Heart left ventricle (tissue), 16 donors: ENCODE measurements around the gene GPRC5B. TPM values are rescaled to one million over a fixed set of nuclear protein-coding genes. Genes with fewer than 3 reads are reported as not detected.

Experiments
- ATAC-seq, 4 donors: fragments of 200-7000 bp; cut with Tn5 transposase; one replicate each; pipeline ENCODE4 v1.9.1; 2020 to 2022; ENCODE audit warnings: moderate library complexity in 4 of 4, mild to moderate bottlenecking in 3 of 4, moderate number of reproducible peaks in 1 of 4
- DNase-seq, 5 donors: peaks; one replicate each; pipeline ENCODE4 v3.0.0-alpha.2; 2020
- H3K27ac ChIP-seq, 12 donors: fragments of 200-600 bp; sonication (generic) in 4 of 12; one replicate each; pipeline versions ENCODE4 v1.5.0 to v1.8.0; 2016 to 2022; ENCODE audit warnings: mild to moderate bottlenecking in 2 of 12
- H3K27me3 ChIP-seq, 9 donors: fragments of 200-600 bp; sonication (generic) in 2 of 9; one replicate each; pipeline versions ENCODE4 v1.5.1 to v1.8.0; 2016 to 2022; ENCODE audit warnings: mild to moderate bottlenecking in 3 of 9
- H3K36me3 ChIP-seq, 9 donors: fragments of 200-600 bp; sonication (generic) in 2 of 9; one replicate each; pipeline versions ENCODE4 v1.5.0 to v1.8.0; 2018 to 2022; ENCODE audit warnings: mild to moderate bottlenecking in 2 of 9
- H3K4me1 ChIP-seq, 12 donors: fragments of 200-600 bp; sonication (generic) in 4 of 12; one replicate each; pipeline versions ENCODE4 v1.5.0 to v1.8.0; 2016 to 2022; ENCODE audit warnings: mild to moderate bottlenecking in 3 of 12
- H3K4me3 ChIP-seq, 12 donors: fragments of 200-600 bp; sonication (generic) in 4 of 12; one replicate each; pipeline versions ENCODE4 v1.5.0 to v1.8.0; 2017 to 2022; ENCODE audit warnings: mild to moderate bottlenecking in 9 of 12, moderate library complexity in 4 of 12
- H3K9me3 ChIP-seq, 12 donors: fragments of 200-600 bp; sonication (generic) in 4 of 12; one replicate each; pipeline versions ENCODE4 v1.5.0 to v1.8.0; 2016 to 2022; ENCODE audit warnings: mild to moderate bottlenecking in 1 of 12
- CTCF ChIP-seq, 12 donors: fragments of 200-600 bp; sonication (generic) in 4 of 12; IDR thresholded peaks; one replicate each; pipeline versions ENCODE4 v1.5.0 to v1.8.0; 2018 to 2022; ENCODE audit warnings: antibody characterized with exemption in 12 of 12, mild to moderate bottlenecking in 5 of 12
- POLR2A ChIP-seq, 2 donors: fragments of 450-650 bp; IDR thresholded peaks; one replicate each; pipeline ENCODE4 v1.6.1; 2017; ENCODE audit warnings: antibody characterized with exemption in 2 of 2, mild to moderate bottlenecking in 2 of 2, moderate library complexity in 2 of 2
- WGBS, 4 donors: extraction: QIAGEN DNeasy Blood & Tissue Kit in 2 of 4; methylation state at CpG; one replicate each; pipeline versions ENCODE4 v1.1.5 to v1.1.7; 2013 to 2018; 5-methylcytosine and 5-hydroxymethylcytosine counted together
- intact Hi-C, 10 donors: fragments of 100-400 bp; cut with DNase I; formaldehyde crosslinking; loops; one replicate each; pipeline versions ENCODE4 v1.11.1 to v1.14.2; 2022
- polyA plus RNA-seq, 2 donors: library from polyadenylated mRNA; stranded (reverse); fragments of 200-250 nt; gene quantifications; one replicate each; pipeline ENCODE4 v1.2.3, GENCODE V29; 2013
- total RNA-seq, 9 donors: library from RNA; depleted of rRNA in 2 of 9; stranded (reverse); fragments of >200 nt in 2 of 9; fragmentation: NEBNext Ultra II Directional in 3 of 9; extraction: Animal tissue kit (Norgen Biotek cat#: 25700) in 3 of 9; gene quantifications; one replicate each; pipeline versions ENCODE4 v1.1.0 to v1.2.4, GENCODE V29; 2016 to 2023
- donor health status: ischemic (EF 13 %, LVEDD 7.1; RV severe dilation, severe dysfunction).
- donor health status: healthy with polysubstance abuse.
- donor health status: DM: no; HTN: yes; CAD: no.
- donor health status: DM: no; HTN: no; CAD: no.
- donor health status: ischemic (EF 25% LVEDD 6.9; RV normal size, moderate dysfunction).
- donor health status: ischemic (EF 25% LVEDD 5.7; RV mildly dilated, moderate dysfunction).
- donor health status: healthy.
- donor health status: DM: yes; HTN: yes; CAD: no.
- donor health status: ischemic (EF 35%, LVEDD 5.7; RV mildly dilated, moderate dysfunction).
- donor health status: nonischemic (EF 11% LVEDD 7.7; RV severe dilation, severe dysfunction).
- donor health status: DM: yes; HTN: yes; CAD: no.
- donor health status: PGD.
- donor health status: ischemic (EF 29% LVEDD 5.4; RV normal size, mild dysfunction).
- donor health status: nonischemic (EF 23%, LVEDD 6.1; RV moderate dilation, normal function).

Gene GPRC5B
- total and polyA plus RNA-seq, 11 donors: 43.0 to 104 (median 77.9) TPM

- no peak for TF ChIP-seq CTCF (IDR thresholded peaks at IDR 0.05)
- TF ChIP-seq POLR2A (IDR thresholded peaks at IDR 0.05): no peak
- Histone ChIP-seq H3K9me3 (no peaks in the 10 kb centered on the region), H3K4me3 (no peak overlapping the region), H3K27ac (no peak overlapping the region), H3K27me3 (no peaks in the 10 kb centered on the region), H3K4me1 (peaks cover 0 to 3% (median 0%) of the 10 kb centered on the region in 12 donors), H3K36me3 (no peaks in the 10 kb centered on the region)
- WGBS, 4 donors: 69 to 78% (median 74%) methylated on average over 5 of the region's 5 CpGs
- ATAC-seq: no peak
- no peak for DNase-seq
- intact Hi-C loops: no loop called here
These were observed 13.5 kb upstream of the GPRC5B start for GRCh38 chr16:19898166-19898565.

DNA sequence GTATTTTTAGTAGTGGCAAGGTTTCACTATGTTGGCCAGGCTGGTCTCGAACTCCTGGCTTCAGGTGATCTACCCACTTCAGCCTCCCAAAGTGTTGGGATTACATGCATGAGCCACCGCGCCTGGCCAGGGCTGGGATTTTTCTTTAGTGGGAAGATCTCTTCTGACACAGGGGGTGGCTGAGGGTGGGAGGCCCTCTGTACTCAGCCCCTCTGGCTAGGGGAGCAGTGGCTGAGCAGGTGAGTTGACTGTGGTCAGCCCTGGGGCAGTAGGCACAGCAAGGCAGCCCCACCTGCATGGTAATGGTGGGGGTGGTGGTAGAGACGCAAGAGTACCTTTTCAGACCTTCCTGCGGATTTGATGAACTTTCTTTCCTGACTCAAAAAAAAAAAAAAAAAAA lies 12.3 kb upstream of the GPRC5B start:
- Histone ChIP-seq H3K4me1 (peaks cover 0 to 3% (median 0%) of the 10 kb centered on the region in 12 donors), H3K9me3 (no peaks in the 10 kb centered on the region), H3K36me3 (no peaks in the 10 kb centered on the region), H3K27ac (no peak overlapping the region), H3K27me3 (no peaks in the 10 kb centered on the region), H3K4me3 (no peak overlapping the region)
- ATAC-seq: no peak
- TF ChIP-seq CTCF (IDR thresholded peaks at IDR 0.05) (no peak), POLR2A (IDR thresholded peaks at IDR 0.05) (no peak)
- intact Hi-C loops: no loop called here
- 86 to 100% (median 87%) methylated on average over 5 of the region's 5 CpGs for WGBS, 4 donors
- no peak for DNase-seq

DNA sequence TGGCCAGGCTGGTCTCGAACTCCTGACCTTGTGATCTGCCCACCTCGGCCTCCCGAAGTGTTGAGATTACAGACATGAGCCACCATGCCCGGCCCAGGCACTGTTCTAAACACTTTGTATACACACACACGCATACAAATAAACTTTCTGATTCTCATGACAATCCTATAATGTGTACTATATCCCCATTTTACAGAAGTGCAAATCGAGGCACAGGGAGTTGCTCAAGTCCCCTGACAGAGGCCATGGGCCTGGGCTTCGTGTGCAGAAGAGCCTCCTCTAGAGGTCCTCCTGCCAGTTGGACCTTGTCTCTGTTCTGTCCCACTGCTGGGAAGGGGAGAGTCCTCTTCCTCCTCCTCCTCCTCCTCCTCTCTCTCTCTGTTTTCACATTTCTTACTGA lies 9.9 kb upstream of the GPRC5B start:
- WGBS, 4 donors: 88 to 92% (median 90%) methylated on average over 7 of the region's 7 CpGs
- no peak for ATAC-seq
- no peak for TF ChIP-seq POLR2A (IDR thresholded peaks at IDR 0.05)
- TF ChIP-seq CTCF (IDR thresholded peaks at IDR 0.05): no peak
- Histone ChIP-seq H3K4me1 (peaks cover 0 to 3% (median 0%) of the 10 kb centered on the region in 12 donors), H3K36me3 (no peaks in the 10 kb centered on the region), H3K4me3 (no peak overlapping the region), H3K27ac (no peak overlapping the region), H3K27me3 (no peaks in the 10 kb centered on the region), H3K9me3 (peaks cover 0 to 3% (median 0%) of the 10 kb centered on the region in 12 donors)
- intact Hi-C loops: no loop called here
- DNase-seq: no peak

- Histone ChIP-seq H3K36me3 (no peaks in the 10 kb centered on the region), H3K4me3 (no peak overlapping the region), H3K9me3 (peaks cover 0 to 3% (median 0%) of the 10 kb centered on the region in 12 donors), H3K4me1 (no peaks in the 10 kb centered on the region), H3K27me3 (no peaks in the 10 kb centered on the region), H3K27ac (no peak overlapping the region)
- ATAC-seq: no peak
- no peak for DNase-seq
- intact Hi-C loops: no loop called here
- WGBS, 4 donors: 91 to 94% (median 93%) methylated on average over 12 of the region's 12 CpGs
- no peak for TF ChIP-seq POLR2A (IDR thresholded peaks at IDR 0.05)
- TF ChIP-seq CTCF (IDR thresholded peaks at IDR 0.05): no peak
These were observed 8.3 kb upstream of the GPRC5B start for GRCh38 chr16:19892902-19893301.
